NCI-H1105 (cell line): ENCODE data around the gene ATRN.
"Not testable (repeated sequence)": the region's sequence is repeated elsewhere in the genome, so short reads cannot be mapped to it uniquely, and the experiment has no call there.

ENCODE experiments used
- DNase-seq: peaks from one replicate; lab custom pipeline; 2025; lab: John Stamatoyannopoulos, UW

Gene ATRN

DNA sequence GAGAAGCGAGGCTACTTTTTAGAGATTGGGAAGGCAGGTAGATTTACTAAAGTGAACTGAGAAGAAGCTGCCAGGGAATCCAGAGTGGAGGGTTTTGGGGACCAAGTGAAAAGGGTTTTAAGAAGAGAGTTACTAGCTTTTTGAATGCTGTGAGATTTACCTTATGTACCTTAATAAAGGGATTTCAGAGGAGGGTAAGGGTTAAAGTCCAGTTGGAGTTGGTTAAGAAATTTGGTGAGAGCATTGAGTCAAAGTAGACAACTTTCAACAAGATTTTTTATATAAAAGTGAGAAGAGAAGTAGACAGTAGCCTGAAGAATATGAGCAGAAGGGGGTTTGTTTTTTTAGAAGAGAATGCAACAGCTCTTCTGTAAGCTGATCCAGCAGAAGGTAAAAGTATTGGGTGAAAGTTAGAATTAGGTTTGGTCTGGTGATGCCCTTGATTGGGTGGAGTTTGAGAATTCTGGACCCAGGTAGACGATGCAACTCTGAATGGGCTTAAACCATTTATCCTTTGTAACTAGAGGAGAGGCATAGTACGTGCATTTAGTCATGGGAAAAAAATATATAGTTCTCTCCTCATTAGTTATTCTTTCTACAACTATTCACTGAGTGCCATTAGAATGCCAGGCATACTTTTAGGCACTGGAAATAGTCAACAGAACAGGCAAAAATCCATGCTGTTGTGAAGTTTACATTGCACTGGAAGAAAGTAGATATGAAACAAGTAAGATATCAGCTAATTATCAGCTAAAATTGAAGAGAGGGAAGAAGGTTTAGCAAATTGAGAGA is 44.8 kb downstream of the ATRN start:
- DNase-seq: no peak

GRCh38 chr20:3521852-3522740 is 51.3 kb downstream of the ATRN start:
- no peak for DNase-seq

DNA sequence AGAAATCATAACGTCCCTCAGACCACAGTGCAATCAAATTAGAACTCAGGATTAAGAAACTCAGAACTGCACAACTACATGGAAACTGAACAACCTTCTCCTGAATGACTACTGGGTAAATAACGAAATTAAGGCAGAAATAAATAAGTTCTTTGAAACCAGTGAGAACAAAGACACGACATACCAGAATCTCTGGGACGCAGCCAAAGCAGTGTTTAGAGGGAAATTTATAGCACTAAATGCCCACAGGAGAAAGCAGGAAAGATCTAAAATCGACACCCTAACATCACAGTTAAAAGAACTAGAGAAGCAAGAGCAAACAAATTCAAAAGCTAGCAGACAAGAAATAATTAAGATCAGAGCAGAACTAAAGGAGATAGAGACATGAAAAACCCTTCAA is 53.9 kb downstream of the ATRN start:
- DNase-seq: not testable (repeated sequence)

DNA sequence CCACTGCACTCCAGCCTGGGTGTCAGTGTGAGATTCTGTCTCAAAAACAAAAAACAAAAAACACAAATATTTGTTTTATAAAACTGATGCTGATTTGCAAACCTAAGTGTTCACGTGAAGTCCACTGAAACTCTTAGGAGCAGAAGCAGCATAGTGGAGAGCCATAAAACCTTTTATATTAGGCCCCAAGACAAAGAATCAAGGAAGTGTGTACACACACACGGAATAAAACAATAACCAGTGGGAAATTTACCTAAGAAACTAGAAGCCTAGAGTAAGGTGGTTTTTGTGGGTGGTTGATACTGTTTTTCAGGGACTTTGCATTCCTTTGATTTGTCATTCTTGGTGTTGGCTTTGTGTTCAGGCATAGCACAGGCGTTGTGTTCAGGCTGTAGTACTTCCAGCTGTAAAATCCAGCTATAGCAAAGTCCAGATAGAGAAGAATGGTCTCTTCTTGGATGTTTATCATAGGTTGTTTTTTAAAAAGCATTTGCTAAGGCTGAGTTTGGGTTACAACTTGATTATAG is 61.3 kb downstream of the ATRN start:
- DNase-seq: no peak

DNA sequence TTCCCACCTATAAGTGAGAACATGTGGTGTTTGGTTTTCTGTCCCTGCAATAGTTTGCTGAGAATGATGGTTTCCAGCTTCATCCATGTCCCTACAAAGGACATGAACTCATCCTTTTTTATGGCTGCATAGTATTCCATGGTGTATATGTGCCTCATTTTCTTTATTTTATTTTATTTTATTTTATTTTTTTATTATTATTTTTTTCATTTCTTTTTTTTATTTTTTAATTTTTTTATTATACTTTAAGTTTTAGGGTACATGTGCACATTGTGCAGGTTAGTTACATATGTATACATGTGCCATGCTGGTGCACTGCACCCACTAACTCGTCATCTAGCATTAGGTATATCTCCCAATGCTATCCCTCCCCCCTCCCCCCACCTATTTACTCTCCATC is 66.9 kb downstream of the ATRN start:
- DNase-seq: not testable (repeated sequence)

- no peak for DNase-seq
Measured at GRCh38 chr20:3539311-3540107, 68.7 kb downstream of the ATRN start.

DNA sequence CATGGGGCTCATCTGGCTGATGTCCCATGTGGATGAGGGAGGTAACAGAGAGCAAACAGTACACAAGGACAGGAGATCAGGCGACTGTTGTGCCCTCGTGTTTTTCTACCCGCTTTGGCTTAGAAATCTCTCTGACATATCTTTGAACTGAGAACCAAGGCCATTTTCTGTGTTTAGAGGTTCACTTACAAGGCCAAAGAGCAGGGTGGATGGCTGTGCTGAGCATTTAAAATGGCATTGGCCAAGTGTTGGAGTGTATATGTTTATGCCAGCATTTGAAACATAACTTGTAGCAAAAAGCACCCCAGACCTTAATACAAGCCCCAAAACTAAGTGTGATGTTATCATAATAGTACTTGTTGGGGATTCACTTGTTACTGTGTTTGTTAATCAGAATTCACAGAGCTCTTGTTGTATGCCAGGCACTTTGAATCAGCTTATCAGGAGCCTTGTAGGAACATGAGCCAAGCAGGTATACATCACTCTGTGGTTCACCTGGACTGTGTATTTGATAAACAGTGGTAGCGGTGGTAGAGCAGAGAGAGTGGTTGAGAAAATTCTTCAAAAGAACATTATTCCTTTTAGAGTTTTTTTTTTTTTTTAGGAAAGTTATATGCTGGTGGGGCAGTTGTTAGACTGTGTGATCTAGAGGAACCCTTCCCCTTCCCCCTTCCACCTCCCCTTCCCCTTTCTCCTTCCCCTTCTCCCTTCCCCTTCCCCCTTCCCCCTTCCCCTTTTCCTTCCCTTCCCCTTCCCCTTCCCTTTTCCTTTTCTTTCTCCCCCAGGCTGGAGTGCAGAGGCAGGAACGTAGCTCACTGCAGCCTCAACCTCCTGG is 71.3 kb downstream of the ATRN start:
- no peak for DNase-seq

DNA sequence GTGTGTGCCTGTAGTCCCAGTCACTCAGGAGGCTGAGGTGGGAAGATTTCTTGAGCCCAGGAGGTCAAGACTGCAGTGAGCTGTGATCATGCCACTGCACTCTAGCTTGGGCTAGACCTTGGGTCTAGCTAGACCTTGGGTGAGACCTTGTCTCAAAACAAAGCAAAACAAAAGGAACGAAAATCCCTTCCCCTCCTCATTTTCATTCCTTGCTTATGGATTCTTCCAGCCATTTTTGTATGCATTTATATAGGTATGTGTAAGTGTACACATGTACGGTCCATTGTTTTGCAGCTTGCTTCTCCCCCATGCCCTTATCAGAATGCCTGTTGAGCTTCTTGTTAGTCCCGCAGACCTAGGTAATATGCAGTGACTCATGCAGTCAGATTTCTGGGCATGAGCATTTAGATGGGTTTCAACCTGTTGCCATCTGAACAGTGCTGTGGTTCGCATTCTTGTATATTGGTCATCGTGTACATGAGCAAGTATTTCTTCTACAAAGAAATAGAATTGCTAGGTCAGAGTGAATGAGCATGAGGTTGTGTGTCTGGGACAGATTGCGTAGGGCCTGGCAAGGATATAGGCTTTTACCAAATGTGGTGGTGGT is 73.2 kb downstream of the ATRN start:
- no peak for DNase-seq

- no peak for DNase-seq
Measured at GRCh38 chr20:3545401-3545925, 74.6 kb downstream of the ATRN start.

DNA sequence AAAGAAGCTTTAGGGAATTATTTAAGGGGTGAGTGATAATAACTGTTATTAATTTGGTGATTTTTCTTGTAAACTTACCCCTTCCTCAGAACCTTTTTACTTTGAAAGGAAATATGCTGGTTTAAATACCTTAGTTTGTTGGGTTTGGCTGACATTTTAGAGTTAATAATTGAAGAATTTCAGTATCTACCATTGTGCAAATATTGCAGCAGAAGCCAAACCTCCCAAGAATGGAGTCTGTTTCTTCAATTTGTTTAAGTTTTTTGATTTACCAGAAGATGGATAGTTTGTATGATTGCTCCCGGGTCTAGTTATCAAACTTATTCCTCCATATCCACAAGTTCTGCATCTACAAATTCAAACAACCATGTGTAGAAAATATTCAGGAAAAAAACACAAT is 77.1 kb downstream of the ATRN start:
- DNase-seq: no peak

DNA sequence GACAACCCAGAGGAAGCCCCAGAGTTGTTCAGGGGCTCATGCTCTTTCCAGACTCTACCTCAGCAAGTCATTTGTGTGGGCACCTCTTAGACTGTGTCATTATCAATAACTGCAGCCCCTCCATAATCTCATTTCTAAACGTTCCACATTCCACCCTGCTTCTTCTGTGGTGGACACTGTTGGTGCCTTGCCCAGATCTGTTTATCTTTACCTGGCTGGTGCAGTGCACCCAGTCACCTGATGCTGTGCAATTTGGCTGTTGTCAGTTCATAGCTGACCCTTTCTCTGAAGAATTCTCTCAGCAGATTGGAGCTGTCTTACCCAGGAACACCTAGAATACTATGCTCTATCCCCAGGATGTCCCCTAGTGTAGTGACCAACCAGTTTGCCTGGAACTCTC is 80.0 kb downstream of the ATRN start:
- DNase-seq: no peak

GRCh38 chr20:3551681-3552434 is 81.0 kb downstream of the ATRN start:
- DNase-seq: no peak

DNA sequence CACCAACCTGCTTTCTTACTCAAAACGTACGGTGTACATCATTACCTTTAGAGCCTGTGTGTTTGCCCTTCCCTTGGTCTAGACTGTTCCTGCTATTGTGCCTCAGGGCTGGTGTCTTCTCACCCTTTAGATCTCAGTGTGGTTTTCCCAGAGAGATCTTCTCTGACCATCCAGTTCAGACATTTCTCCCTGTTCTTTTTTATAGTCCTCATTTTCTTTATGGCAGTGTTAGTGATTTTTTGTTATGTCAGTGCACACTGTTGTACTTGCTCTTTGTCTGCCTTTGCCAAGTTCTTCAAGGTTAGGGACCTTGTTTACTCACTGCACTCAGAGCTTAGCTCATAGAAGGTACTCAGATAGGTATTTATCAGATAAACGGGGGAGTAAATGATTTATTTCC is 82.8 kb downstream of the ATRN start:
- no peak for DNase-seq

DNA sequence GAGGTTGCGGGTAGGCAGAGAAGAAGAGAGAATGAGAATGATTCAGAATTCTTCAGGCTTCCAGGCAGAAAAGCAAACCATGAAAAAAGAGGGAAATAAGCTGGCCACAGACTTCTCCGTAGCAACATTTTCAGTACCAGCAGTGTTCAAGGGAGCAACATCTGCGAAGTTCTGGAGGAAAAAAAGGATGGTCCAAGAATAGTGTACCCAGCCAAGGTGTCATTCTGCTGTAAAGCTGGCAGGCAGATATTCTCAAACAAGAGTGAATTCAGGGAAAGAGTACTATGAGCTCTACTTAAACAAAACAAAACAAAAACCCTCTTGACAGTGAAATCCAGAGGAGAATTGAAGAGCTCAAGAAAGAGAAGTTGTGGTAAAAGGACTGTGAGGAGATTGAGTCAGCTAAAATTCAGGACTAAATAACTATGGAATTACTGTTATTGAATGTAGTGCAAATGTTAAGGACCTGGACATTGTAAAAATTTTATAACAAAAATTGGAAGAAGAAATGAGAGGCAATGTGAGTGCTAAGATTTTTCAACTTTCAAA is 86.5 kb downstream of the ATRN start:
- DNase-seq: no peak

GRCh38 chr20:3559231-3559630 is 88.4 kb downstream of the ATRN start:
- DNase-seq: no peak

DNA sequence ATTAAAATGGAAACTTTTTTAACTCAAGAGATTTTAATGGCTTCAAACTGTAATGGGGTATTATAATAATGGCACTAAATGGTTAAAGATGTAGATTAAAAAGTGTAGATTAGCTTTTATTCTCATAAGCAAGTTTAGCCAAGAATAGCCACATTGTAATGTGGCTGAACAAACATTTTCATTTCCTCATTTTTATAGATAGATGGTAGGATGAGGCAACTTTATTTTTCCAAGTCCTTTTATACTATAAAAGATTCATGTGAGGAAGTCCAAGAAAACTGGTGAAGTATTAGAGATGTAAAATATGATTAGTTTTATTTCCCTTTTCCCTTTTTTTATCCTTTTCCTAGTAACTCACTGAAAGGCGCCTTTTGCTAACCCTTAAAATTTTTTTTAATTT is 88.8 kb downstream of the ATRN start:
- DNase-seq: no peak

- no peak for DNase-seq
Measured at GRCh38 chr20:3560162-3560561, 89.3 kb downstream of the ATRN start.

DNA sequence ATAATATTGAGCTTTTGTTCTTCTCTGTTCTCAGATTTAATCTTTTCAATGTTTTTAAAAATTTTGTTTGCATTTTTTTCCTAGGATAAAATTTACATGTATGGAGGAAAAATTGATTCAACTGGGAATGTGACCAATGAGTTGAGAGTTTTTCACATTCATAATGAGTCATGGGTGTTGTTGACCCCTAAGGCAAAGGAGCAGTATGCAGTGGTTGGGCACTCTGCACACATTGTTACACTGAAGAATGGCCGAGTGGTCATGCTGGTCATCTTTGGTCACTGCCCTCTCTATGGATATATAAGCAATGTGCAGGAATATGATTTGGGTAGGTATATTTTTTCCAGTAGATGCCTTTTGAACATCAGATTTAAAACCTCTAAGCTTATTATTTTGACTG is 89.8 kb downstream of the ATRN start:
- no peak for DNase-seq

DNA sequence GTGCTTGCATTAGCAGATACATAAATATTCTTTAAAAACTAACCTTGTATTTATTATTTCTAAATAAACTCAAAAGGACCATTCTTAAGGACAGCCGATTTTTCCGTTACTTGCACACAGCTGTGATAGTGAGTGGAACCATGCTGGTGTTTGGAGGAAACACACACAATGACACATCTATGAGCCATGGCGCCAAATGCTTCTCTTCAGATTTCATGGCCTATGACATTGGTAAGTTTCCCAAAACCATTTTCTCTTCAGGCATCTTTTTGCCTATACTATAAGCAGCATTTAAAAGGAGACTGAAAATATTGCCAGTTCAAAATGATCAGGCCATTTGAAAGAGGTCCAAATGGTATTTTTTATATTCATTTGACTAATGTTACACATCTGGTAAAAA is 92.3 kb downstream of the ATRN start:
- no peak for DNase-seq
